HEK293 (cell line): Measurements from ENCODE around the gene MLIP.

Source experiments
- TRIM28 ChIP-seq: IDR thresholded peaks from 2 replicates; pipeline ENCODE4 v1.6.1; 2011; ENCODE audit warnings: low read length, control low read depth, borderline replicate concordance
- ZBTB1 ChIP-seq: fragments of 450-650 bp; formaldehyde crosslinking; IDR thresholded peaks from 2 replicates; pipeline ENCODE4 v1.5.1; 2016; ENCODE audit warnings: missing biosample characterization, missing genetic modification characterization
- ZNF138 ChIP-seq: fragments of 450-650 bp; formaldehyde crosslinking; IDR thresholded peaks from 2 replicates; pipeline ENCODE4 v1.5.1; 2016; ENCODE audit warnings: missing biosample characterization, missing genetic modification characterization, borderline replicate concordance
- ZNF621 ChIP-seq: fragments of 450-650 bp; formaldehyde crosslinking; IDR thresholded peaks from 2 replicates; pipeline ENCODE4 v1.5.1; 2017; ENCODE audit warnings: missing biosample characterization, missing genetic modification characterization
- ZNF677 ChIP-seq: fragments of 450-650 bp; IDR thresholded peaks from 2 replicates; pipeline ENCODE4 v1.5.0; 2018; ENCODE audit warnings: missing biosample characterization, mild to moderate bottlenecking, missing genetic modification characterization, moderate library complexity
- ZNF701 ChIP-seq: fragments of 450-650 bp; formaldehyde crosslinking; IDR thresholded peaks from 2 replicates; pipeline ENCODE4 v1.5.1; 2016; ENCODE audit warnings: missing biosample characterization, missing genetic modification characterization

- TF ChIP-seq ZNF701 (tag by site-specific recombination) = no peak
- TF ChIP-seq ZNF621 (tag by site-specific recombination) = no peak
- TF ChIP-seq ZBTB1 (tag by site-specific recombination) = no peak
- no peak for TF ChIP-seq ZNF677 (tag by site-specific recombination)
- no peak for TF ChIP-seq ZNF138 (tag by site-specific recombination)
- TF ChIP-seq TRIM28 = no peak
Observed at GRCh38 chr6:54183616-54184015, 72.4 kb downstream of the MLIP start.
